DMS79 (cell line): ENCODE results near the gene PMAIP1.
"Not testable (repeated sequence)": the region's sequence is repeated elsewhere in the genome, so short reads cannot be mapped to it uniquely, and the experiment has no call there.

Experiments used
- DNase-seq: peaks from one replicate; lab custom pipeline; 2025; lab: John Stamatoyannopoulos, UW

The PMAIP1 gene

DNA sequence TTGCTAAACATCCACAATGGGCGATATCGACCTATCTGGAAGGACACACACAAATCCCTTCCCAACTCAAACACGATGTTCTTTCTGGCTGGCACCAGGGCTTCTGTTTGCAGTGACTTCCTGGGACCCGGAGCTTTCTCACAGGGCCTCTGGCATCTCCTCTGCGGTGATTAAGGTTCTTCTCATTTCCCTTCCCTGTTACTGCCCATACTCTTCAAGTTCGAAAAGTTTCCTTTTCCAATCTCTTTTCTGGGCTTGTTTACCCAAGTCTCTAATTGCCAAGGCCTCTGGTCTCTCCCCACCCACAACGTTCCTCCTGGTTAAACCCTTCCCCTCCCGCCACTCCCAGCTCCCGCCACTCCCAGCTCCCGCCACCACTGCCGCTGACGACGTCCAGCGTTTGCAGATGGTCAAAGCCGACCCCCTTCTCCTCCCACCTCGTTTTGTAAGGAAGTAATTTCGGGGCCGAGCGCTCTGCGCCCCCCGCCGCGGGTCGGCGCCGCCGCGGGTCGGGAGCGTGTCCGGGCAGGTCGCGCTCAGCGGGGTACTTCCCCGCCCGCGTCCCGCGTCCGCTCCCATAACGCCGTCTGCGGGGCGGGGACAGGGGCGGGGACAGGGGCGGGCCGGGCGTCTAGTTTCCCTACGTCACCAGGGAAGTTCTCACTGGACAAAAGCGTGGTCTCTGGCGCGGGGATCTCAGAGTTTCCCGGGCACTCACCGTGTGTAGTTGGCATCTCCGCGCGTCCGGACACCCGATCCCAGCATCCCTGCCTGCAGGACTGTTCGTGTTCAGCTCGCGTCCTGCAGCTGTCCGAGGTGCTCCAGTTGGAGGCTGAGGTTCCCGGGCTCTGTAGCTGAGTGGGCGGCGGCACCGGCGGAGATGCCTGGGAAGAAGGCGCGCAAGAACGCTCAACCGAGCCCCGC, at the start of gene PMAIP1:
PMAIP1 (plus strand) TSS at position 699 of the 924 bp plus-strand sequence; CDS start at position 881, 182 bp downstream.
- peak; percentile 89 for DNase-seq

DNA sequence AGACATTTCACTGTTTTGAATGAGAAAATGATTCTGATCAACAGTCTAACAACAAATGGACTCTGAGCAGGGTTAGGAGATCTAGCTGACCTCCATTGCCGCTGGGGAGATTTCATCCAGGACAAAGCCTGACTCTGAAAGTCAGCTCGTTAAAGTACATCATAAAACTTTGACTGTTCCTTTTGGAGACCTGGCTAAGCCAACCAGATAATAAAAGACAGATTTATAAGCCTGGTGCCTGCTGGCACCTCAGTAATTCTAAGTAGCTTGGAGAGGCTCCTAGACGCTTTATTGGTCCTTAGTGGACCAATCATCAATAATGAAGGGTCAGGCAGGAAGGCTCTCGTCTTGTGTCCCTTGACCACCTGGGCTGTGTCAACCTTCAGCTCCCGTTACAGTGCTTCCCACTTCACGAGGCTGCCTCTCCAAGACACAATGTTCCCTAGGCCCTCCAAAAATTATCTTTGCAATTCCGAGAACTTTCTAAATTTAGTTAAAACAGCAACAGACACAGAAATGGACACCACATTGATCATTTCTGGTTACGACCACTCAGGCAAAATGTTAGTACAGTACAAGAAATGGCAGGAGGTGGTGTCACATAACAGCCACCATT, 47.9 kb upstream of the PMAIP1 start:
- no peak for DNase-seq

DNA sequence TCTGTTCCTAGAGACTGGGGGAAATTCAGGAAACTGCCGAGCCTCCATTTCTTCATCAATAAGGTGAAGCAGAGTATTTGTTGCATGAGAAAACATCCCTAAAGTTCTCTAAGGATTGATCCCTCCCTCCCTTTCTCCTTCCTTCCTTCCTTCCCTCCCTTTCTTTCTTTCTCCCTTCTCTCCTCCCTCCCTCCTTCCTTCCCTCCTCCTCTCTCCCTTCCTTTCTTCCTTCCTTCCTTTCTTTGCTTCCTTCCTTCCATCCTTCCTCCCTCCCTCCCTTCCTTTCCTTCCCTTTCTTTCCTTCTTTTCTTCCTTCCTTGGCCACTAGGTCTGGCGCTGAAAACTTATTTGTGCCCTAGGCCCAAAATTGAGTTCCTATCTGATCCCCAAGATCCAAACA, 47.2 kb upstream of the PMAIP1 start:
- no peak for DNase-seq

DNA sequence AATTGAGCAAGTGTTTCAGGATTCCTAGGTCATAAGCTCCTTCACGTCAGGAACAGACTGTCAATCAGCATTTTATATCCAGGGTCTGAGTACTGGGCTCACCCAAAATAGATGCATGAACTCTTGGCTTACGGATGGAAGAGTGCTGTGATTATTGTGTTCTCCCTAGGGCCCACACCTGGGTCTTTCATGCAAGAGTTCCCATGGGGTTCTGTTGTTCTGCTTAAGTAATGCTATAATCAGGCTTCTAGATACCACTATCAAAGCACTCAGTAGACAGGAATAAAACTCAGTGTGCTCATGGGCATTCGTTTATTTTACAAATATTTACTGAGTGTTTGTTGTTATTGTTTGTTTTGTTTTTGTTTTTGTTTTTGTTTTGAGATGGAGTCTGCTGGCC, 46.4 kb upstream of the PMAIP1 start:
- DNase-seq: no peak

DNA sequence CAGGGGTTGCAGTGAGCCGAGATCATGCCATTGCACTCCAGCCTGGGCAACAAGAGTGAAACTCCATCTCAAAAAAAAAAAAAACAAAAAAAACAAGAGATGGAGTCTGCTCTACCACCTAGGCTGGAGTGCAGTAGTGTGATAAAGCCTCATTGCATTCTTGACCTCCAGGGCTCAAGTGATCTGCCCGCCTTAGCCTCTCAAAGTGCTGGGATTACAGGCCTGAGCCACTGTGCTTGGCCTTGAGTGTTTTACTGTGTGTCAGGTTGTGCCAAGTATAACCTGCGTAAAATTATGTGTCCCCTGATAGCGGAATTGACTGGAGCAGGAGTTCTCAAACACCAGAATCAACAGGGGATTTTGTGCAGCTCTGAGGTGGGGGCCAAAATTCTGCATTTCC, 45.8 kb upstream of the PMAIP1 start:
- DNase-seq: not testable (repeated sequence)

DNA sequence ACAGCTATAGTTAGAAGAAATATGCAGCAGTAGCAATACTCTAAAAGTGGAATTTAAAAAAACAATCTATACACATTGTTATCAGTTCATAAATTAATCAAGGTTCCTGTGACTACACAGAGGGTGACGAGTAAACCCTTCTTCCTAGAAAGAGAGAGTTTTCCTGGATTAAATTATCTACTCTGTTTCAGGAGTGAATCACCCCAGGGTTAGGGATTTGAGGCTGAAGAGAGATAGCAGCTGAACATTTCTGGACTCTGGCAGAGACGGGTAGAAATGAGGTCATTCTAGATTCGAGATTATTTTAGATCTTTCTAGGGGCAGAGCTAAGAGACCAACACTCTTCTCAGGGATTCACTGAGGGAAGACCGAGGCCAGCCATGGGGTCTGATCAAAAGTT, 38.8 kb upstream of the PMAIP1 start:
- DNase-seq: no peak

DNA sequence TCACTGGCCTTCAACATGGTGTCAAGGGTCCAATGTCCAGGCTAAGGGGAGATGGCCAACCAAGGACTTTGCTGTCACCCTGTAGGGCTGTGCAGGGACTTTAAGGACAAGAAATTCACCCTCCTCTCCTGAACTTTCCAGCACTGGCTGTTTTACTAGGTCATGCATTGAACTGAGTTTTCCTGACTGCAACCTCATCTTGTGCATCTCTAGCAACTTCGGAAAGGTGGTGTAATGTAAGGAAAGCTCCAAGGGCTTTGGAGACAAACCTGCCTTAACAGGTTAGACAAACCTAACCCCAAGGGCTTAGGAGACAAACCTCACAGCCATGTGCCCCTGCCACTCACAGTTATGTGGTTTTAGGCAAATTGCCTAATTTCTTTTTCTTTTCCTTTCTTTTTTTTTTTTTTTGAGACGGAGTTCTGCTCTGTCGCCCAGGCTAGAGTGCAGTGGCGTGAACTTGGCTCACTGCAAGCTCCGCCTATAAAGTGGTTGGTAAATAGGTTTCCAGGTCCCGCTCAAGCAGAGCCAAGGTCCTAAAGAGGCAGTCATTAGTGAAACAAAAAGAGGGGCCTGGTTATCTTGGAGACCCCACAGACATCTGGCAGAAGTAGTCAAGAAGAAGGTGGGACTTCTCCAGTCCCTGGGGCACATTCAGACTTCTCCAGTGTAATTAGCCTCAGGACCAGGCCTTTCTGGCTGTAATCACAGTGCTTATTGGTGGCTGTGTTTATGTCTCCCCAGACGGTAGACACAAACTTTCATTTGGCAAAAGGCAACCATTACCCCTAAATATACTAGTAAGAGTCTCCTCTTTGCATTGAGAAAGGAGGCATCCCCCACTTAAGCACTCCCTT, 37.6 kb upstream of the PMAIP1 start:
- peak; percentile 41 for DNase-seq

DNA sequence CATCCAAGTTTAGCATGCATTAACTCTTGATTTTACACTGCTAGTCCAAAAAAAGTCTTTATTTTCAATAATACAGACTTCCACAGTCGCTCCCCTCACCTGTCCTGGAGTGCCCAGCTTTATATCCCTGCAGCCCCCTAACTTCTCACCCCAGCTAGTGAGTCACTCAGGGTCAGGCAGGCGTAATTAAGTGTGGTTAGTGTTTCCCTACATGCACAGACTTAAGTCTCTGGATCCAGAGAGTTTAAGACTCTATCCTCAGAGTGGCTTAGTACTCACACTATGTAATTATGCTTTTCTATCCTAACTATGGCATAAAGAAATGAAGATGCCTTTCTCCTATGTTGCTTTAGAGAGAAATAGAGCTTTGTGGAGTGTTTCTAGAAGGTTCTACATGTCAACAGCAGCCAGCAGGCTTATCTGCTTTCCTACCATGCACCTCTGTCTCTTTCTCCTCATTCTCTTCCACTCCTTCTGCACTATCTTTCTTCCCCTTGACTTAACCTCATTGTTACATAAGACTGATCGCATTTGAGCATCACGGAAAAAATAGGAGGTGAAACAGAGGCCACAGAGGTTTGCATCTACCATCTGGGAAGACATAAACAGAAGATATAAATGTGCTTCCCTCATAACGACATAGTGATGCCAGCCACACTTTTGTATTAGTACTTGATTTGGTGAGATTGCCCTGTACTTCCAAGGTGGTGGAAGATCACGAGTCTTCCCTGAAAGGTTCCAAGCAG, 34.4 kb upstream of the PMAIP1 start:
- DNase-seq: no peak

DNA sequence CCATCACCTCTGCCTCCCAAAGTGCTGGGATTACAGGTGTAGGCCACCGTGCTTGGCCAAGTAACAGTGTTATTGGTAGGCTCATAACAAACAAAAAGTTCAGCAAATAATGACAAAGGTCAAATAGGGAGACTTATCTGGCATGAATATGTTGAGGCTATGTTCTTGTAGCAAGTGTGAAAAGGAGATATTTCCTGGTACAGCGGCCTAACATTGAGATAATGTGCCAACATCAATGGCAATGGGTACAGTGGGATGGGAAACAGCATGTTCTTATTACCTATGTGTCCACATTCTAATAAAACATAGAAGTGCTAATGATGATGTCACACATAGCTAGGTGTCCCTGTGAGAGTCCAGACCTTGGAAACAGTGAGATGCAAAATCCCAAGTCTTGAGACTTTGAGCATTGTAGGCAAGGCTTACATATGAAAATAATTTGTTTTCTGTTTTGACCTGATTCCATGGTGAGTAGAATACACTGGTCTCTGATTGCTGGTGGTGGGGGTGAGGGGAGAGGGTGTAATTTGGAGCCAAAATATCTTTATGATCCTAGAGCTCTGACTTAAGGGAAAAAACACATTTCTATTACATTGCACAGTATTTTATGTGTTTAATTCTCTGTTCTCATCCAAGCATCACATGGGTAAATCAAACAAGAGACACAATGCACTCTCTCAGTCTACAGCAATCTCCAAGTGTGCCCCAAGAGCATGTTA, 33.1 kb upstream of the PMAIP1 start:
- no peak for DNase-seq

DNA sequence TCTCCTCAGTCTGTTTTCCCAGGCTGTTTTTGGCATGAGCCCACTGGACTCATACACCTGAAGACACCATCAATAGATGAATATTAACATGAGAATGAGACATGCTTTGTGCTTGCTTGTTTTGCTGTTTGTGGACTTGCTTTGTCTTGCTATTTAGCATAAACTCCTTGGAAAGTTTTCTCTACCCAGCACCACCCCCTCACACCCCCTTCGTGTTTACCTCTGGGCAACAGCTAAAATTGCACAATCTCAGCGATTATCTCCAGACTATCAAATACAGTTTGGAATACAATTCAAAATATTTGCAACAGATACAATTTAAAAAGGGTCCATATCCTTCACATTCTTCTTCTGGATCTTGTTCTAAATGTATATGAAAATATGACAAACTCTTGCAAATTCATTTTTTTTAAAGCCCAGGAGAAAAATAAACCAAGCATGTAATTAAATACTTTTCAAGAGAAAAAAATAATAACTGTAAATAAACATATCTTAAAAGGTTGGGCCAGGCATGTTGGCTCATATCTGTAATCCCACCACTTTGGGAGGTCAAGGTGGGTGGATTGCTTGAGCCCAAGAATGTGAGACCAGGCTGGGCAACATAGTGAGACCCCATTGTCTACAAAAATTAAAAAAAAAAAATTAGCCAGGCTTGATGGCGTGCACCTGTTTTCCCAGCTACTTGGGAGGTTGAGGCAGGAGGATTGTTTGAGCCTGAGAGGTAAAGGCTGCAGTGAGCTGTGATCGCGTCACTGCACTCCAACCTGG, 32.3 kb upstream of the PMAIP1 start:
- no peak for DNase-seq

DNA sequence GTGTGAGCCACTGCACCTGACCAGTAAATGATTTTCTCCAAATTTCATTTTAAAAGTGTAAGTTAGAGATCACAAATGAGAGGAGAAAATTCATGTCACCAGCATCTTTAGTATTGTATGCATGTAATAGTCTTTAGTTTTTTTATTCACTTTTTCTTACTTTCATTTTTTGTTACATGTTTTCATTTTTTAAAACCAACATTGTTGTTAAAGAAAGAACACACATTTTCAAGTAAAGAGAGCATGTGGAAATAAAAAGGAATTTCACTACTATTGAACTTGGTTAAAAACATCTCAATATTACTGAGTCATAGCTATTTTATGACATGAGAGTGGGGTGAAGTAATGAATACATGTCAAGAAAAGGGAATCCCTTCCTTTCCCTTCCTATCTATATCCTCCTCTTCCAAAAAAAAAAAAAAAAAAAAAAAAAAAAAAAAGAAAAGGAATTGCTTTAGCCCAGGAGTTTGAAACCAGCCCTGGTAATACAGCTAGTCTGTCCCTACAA, 29.1 kb upstream of the PMAIP1 start:
- DNase-seq: no peak

DNA sequence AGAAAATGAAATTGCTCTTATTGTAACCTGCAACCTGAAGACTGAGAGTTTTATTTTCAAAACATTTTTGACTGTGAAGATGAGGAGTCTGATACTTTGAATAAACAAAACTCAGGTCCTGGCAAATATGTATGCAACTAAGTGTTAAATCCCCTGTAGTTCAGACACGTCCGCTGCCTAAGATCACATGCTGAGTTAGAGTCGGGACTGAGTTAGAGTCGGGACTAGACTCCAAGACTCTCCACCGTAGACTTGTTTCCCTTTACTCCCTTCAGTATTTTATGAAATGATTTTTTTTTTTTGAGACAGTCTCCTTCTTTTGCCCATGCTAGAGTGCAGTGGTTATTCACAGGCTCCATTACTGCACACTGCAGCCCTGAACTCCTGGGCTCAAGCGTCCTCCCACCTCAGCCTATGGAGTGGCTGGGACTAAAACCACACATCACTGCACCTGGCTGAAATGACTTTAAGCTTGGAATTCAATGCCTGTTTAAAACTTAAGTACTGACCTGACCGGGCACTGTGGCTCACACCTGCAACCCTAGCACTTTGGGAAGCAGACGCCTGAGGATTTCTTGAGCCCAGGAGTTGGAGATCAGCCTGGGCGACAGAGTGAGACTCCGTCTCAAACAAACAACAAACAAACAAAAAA, 28.0 kb upstream of the PMAIP1 start:
- peak; percentile 74 for DNase-seq

DNA sequence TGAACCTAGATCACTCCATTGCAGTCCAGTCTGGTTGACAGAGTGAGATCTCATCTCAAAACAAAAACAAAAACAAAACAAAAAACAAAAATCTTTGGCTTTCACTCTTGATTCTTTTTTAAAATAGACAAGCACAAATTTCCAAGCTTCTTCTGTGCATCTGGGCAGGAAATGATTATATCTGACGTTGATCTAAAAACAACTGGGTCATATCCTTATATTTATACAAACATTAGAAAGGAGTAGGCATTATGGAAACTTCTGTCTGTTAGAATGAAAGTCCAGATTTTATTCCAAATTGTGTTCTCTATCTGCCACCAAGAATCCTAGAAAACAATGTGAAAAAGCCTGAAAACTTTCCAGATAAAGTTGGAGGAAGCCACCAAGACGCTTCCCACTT, 26.2 kb upstream of the PMAIP1 start:
- no peak for DNase-seq

DNA sequence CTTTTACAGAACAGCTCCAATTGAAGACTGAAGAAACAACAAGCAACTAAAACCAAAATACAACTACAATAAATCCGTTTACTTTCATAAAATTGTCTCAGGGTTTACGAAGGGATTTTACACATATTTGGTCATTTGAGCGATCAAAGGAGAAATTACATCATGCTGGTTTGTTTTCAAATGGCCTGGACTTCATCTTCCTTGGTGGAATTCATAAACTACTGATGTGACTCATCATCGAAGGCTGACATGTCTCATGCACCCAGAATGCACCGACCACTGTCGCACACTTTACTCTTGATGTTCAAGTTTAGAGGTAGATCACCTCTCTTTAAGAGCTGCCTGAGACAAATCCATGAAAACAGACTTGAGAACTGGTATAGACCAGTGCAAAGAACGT, 25.6 kb upstream of the PMAIP1 start:
- no peak for DNase-seq

DNA sequence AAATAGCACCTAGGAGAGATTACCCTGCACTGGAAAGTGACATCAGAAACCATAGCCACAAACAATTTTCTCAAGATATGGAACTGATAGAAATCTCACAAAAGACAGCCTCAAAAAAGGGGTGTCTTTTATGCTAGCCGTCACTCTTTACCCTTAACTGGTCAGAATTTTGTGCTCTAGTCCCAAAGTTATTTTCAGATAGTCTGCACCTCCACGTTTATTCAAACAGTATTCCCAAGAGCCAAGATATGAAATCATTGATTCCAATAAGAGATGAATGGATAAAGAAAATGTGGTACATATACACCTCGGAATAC, 23.5 kb upstream of the PMAIP1 start:
- no peak for DNase-seq

DNA sequence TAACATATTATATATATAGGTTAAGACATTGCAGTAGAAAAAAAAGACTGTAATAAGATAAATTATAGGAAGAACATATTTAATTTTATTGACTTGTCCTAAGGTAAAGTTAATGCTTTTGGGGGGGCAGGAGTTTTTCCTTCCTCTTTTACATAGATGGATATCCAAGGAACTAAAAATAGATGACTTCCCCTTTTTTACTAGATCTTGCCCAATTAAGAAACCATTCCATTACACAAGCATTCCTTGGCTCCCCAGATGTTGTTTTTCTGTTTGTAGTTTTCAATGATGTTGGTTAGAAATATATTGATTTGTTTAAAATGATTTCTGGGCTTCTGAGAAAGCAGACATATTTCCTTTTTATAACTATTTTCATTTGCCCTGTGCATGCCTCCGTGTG, 22.4 kb upstream of the PMAIP1 start:
- no peak for DNase-seq

DNA sequence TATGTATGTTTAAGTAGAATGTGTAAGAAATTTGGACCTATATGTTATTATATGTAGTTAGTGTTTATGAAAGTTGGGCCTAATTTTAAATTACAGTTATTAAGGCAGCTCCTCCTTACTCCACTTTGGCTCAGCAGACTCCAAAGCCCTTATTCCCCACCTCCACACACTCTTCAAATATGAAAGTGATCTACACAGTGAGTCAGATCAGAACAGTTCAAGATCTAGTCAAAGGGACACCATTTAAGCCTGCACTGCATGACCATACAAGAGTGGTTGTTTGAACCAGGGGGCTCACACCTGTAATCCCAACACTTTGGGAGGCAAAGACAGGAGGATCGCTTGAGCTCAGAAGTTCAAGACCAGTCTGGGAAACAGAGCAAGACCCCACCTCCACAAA, 21.2 kb upstream of the PMAIP1 start:
- no peak for DNase-seq

DNA sequence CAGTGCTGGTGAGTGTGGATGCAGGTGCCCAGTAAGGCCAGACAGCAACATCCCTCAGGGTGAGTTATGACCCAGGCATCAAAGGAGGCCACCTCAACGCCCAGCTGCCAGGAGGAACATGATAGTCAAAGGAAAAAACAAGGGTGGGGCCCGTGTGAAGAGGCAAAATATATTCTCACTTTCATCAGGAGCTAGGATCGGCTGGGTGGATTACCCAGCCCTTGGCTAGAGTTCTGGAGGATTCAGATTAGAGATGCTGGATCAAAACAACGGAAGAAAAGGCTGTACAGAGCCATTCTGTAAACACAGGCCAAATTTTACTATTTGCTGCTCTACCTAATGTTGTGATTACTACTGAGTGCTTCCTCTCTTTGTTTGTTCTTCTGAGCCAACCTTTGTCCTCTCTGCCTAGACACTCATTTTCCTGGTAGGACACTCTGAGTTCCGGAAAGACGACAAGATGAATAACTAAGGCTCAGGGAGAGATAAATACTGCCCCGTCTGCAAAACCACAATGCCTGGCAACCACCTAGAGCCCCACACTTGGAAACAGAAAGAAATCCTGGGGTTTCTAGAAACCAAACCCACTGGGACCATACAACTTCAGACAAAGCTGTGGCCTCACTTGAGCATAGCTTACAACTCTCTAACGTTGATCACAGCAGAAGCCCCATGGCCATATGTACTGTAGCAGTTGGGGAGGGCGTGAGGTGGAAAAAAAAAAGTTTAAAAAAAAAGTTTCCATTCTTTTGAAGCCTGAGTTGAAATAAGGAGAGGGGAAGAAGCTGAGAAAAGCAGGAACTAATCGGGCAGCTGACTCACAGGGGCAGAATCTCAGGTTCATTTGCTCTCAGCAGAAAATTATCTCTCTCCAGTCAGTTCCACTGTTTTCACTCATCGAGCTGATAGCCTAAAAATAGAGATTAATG, 17.8 kb upstream of the PMAIP1 start:
- DNase-seq: no peak

DNA sequence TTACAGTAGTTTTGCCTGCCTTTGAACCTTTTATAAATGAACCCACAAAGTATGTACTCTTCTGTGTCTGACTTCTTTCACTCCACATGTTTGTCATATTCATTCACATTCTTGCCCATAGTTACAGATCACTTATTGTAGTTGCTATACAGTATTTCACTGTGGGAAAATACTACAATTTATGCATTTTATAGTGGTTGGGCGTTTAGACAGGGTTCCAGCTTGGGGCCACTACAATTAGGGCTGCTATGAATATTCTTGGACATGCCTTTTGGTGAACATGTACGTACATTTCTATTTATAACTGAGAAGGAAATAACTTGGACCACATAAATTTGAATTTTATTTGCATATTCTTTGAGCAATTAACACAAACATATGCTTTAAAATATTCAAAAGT, 15.4 kb upstream of the PMAIP1 start:
- DNase-seq: no peak
